H1 (cell line): Measurements from ENCODE around the gene GNAS.

Experiments
- BRCA1 ChIP-seq: IDR thresholded peaks from 2 replicates; pipeline ENCODE4 v1.6.1; 2012; ENCODE audit warnings: low read depth, low read length, improper control_type of control experiment
- CBX8 ChIP-seq: fragments of 300-800, 300-1000 bp; sonication (generic); IDR thresholded peaks from 2 replicates; pipeline ENCODE4 v1.7.1; 2016; ENCODE audit warnings: low read depth, low read length, borderline replicate concordance
- CREB1 ChIP-seq: IDR thresholded peaks from 2 replicates; pipeline ENCODE4 v1.6.1; 2012; ENCODE audit warnings: inconsistent platforms
- CTCF ChIP-seq, 3 experiments: IDR thresholded peaks; 1 replicate in 2 of 3; 2 replicates in 1 of 3; pipeline versions ENCODE4 v1.5.1 to v1.6.1; 2011; ENCODE audit warnings: low read length in 3 of 3, mild to moderate bottlenecking in 3 of 3, inconsistent platforms in 2 of 3, low read depth in 1 of 3, moderate library complexity in 1 of 3; ENCODE audit not compliant: insufficient read depth in 1 of 3; ENCODE audit errors: control extremely low read depth in 1 of 3
- NRF1 ChIP-seq: IDR thresholded peaks from 2 replicates; pipeline ENCODE4 v1.6.1; 2011; ENCODE audit warnings: mild to moderate bottlenecking, low read depth, low read length, improper control_type of control experiment
- POLR2A ChIP-seq, 2 experiments: IDR thresholded peaks; 1 replicate in 1 of 2; 2 replicates in 1 of 2; pipeline ENCODE4 v1.6.1; 2011; ENCODE audit warnings: low read depth in 2 of 2, low read length in 2 of 2, mild to moderate bottlenecking in 2 of 2; ENCODE audit errors: control extremely low read depth in 1 of 2
- RAD21 ChIP-seq, 2 experiments: IDR thresholded peaks in 1 of 2; conservative IDR thresholded peaks in 1 of 2; 2 replicates each; pipeline ENCODE4 v1.6.1; 2011; ENCODE audit warnings: low read depth in 2 of 2, low read length in 2 of 2, improper control_type of control experiment in 1 of 2, inconsistent platforms in 1 of 2, mild to moderate bottlenecking in 1 of 2, moderate library complexity in 1 of 2
- TEAD4 ChIP-seq: IDR thresholded peaks from 2 replicates; pipeline ENCODE4 v1.6.1; 2012; ENCODE audit warnings: low read depth, low read length, inconsistent platforms, mixed read lengths

- TF ChIP-seq CTCF (IDR thresholded peaks at IDR 0.05; ENCODE audit: control extremely low read depth in 1 of 3, insufficient read depth in 1 of 3, low read depth in 1 of 3, low read length in 3 of 3) = peak in 2 of 3 experiments; percentile 17 to 35; a peak in 2 of 4 replicates
- no peak for TF ChIP-seq CREB1
- no peak for TF ChIP-seq POLR2A (IDR thresholded peaks at IDR 0.05; ENCODE audit: control extremely low read depth in 1 of 2, low read depth in 2 of 2, low read length in 2 of 2)
- TF ChIP-seq NRF1 = no peak
- no peak for TF ChIP-seq CBX8
- no peak for TF ChIP-seq TEAD4
- no peak for TF ChIP-seq BRCA1
- TF ChIP-seq RAD21 (IDR thresholded peaks at IDR 0.05 in 1 of 2, conservative IDR thresholded peaks at IDR 0.05 in 1 of 2; ENCODE audit: low read depth in 2 of 2, low read length in 2 of 2) = peak; percentile 39 to 62; a peak in 3 of 4 replicates
Measured at GRCh38 chr20:58868795-58869194, 16.3 kb downstream of the GNAS start.
